Parathyroid adenoma (tissue), 2 donors: ENCODE data around the gene CAPN8.

Source experiments
- H2AFZ ChIP-seq: fragments of 300-600 bp; sonication (generic); one replicate; pipeline ENCODE4 v1.7.0; 2017; ENCODE audit warnings: antibody characterized with exemption, mild to moderate bottlenecking
- H3K27ac ChIP-seq: fragments of 300-600 bp; sonication (generic); one replicate; pipeline ENCODE4 v1.7.0; 2017
- H3K27me3 ChIP-seq: fragments of 300-600 bp; sonication (generic); one replicate; pipeline ENCODE4 v1.7.0; 2017; ENCODE audit warnings: low read length; ENCODE audit not compliant: control insufficient read depth, insufficient read depth
- H3K36me3 ChIP-seq: fragments of 300-600 bp; sonication (generic); one replicate; pipeline ENCODE4 v1.7.0; 2017; ENCODE audit warnings: low read length; ENCODE audit not compliant: control insufficient read depth, insufficient read depth
- H3K4me1 ChIP-seq: fragments of 300-600 bp; sonication (generic); one replicate; pipeline ENCODE4 v1.7.0; 2017; ENCODE audit warnings: control low read depth
- H3K4me2 ChIP-seq: fragments of 300-600 bp; sonication (generic); one replicate; pipeline ENCODE4 v1.7.0; 2017; ENCODE audit warnings: low read length
- H3K4me3 ChIP-seq: fragments of 300-600 bp; sonication (generic); one replicate; pipeline ENCODE4 v1.7.0; 2017; ENCODE audit warnings: low read depth, low read length
- H3K79me2 ChIP-seq: fragments of 300-600 bp; sonication (generic); one replicate; pipeline ENCODE4 v1.7.0; 2017; ENCODE audit warnings: control low read depth
- H3K9ac ChIP-seq: fragments of 300-600 bp; sonication (generic); one replicate; pipeline ENCODE4 v1.7.0; 2017; ENCODE audit warnings: mild to moderate bottlenecking
- H3K9me3 ChIP-seq: fragments of 300-600 bp; sonication (generic); one replicate; pipeline ENCODE4 v1.7.0; 2017; ENCODE audit warnings: low read length; ENCODE audit not compliant: control insufficient read depth
- TF ChIP-seq, protein P1 (sequence below): fragments of 300-600 bp; sonication (generic); IDR thresholded peaks from one replicate; pipeline ENCODE4 v1.7.0; 2017; ENCODE audit warnings: antibody characterized with exemption, mild to moderate bottlenecking
- donor health status: primary hyperparathyroidism.

CAPN8 gene

DNA sequence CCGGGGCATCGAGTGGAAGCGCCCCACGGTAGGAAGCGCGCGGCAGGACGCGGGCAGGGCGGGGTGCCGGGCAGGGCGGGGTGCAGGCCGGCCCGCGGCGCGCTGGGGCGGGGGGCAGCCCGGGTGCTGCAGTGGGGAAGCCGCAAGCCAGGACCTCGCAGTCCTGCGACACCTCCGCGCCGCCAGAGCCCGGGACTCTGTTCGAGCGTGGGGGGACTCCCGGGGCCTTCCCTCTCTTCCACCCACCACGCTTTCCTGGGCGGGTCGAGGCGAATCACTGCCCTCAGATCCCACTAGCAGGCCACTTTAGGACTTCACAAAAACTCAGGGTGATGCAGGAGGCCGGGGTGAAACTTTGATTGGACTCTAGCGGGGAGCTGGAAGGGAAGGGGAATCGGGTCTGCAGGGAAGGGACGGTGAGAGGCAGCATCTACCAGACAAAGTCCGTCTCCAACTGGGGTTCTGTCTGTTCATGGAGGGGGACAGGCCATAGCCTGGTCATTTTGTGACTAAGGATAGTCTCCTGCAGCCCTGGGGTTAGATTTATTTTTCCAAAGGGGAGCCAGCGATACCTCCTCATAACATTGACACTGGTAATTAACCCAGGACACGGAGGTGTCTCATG is 47.5 kb upstream of the CAPN8 start:
- no peaks in the 10 kb centered on the region for H3K36me3 ChIP-seq

DNA sequence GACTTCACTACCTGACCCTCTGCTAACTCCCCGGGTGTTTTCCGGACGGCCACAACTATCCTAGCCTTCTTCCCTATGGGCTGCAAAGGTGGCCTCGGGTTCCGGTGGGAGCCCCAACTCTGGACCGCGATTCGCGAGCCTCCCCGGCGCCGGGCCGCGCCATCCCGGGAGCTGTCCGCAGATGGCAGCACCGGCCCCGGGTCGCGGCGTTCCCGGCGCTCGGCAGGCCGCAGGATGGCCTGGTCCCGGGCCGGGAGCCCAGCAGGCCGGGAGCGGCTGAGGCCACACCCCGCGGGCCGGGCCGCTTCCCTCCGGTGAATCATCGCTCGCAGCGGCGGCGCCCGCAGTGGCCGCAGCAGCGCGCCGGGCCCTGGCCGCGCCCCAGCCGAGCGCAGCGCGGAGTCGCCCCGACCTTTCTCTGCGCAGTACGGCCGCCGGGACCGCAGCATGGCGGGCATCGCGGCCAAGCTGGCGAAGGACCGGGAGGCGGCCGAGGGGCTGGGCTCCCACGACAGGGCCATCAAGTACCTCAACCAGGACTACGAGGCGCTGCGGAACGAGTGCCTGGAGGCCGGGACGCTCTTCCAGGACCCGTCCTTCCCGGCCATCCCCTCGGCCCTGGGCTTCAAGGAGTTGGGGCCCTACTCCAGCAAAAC is 46.8 kb upstream of the CAPN8 start, which contains the start of gene CAPN2:
Gene CAPN2 (plus strand): TSS at position 346 of the 656 bp plus-strand sequence. CDS start 102 bp downstream, at position 448.
- no peaks in the 10 kb centered on the region for H3K27me3 ChIP-seq
- peak within 1 kb of the TSS; percentile 73 for H3K4me3 ChIP-seq
- TF ChIP-seq, protein P1, sequence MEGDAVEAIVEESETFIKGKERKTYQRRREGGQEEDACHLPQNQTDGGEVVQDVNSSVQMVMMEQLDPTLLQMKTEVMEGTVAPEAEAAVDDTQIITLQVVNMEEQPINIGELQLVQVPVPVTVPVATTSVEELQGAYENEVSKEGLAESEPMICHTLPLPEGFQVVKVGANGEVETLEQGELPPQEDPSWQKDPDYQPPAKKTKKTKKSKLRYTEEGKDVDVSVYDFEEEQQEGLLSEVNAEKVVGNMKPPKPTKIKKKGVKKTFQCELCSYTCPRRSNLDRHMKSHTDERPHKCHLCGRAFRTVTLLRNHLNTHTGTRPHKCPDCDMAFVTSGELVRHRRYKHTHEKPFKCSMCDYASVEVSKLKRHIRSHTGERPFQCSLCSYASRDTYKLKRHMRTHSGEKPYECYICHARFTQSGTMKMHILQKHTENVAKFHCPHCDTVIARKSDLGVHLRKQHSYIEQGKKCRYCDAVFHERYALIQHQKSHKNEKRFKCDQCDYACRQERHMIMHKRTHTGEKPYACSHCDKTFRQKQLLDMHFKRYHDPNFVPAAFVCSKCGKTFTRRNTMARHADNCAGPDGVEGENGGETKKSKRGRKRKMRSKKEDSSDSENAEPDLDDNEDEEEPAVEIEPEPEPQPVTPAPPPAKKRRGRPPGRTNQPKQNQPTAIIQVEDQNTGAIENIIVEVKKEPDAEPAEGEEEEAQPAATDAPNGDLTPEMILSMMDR: peak; percentile 60
- no peaks in the 10 kb centered on the region for H3K9me3 ChIP-seq
- peaks cover 14% of the 10 kb centered on the region for H3K4me1 ChIP-seq
- no peaks in the 10 kb centered on the region for H3K36me3 ChIP-seq
- no peak within 1 kb of the TSS for H3K9ac ChIP-seq
- H2AFZ ChIP-seq: peak within 1 kb of the TSS; percentile 88
- H3K4me2 ChIP-seq: peak within 1 kb of the TSS; percentile 86
- H3K79me2 ChIP-seq: no peaks in the 10 kb centered on the region
- peak within 1 kb of the TSS; percentile 78 for H3K27ac ChIP-seq

More for the DNA sequence above, 47.5 kb upstream of the CAPN8 start:
- H2AFZ ChIP-seq: peak overlapping the region; percentile 75
- no peaks in the 10 kb centered on the region for H3K27me3 ChIP-seq
- peak overlapping the region; percentile 73 for H3K4me3 ChIP-seq
- TF ChIP-seq, protein P1: no peak
- H3K4me2 ChIP-seq: peak overlapping the region; percentile 86
- H3K79me2 ChIP-seq: no peaks in the 10 kb centered on the region
- no peaks in the 10 kb centered on the region for H3K9me3 ChIP-seq
- H3K4me1 ChIP-seq: peaks cover 15% of the 10 kb centered on the region
- no peak overlapping the region for H3K9ac ChIP-seq
- H3K27ac ChIP-seq: peak overlapping the region; percentile 78

DNA sequence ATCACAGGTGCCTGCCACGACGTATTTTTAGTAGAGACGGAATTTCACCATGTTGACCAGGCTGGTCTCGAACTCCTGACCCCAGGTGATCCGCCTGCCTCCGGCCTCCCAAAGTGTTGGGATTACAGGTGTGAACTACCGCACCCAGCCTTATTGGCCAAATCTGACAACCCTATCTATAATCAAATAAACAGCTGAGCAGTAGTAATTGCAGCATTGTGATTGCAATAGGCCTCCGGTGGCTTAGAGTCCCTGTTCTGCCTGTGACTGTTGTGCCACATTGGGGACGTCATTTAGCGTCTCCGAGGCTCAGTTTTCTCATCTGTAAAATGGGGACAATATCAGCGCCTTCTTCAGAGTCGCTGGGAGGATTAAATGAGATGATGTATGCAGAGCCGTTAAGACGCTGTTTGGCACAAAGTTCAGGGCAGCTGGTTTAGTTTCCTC is 46.3 kb upstream of the CAPN8 start:
- Histone ChIP-seq H2AFZ (peak overlapping the region; percentile 88), H3K79me2 (no peaks in the 10 kb centered on the region), H3K4me1 (peaks cover 14% of the 10 kb centered on the region), H3K9ac (no peak overlapping the region), H3K9me3 (no peaks in the 10 kb centered on the region), H3K36me3 (no peaks in the 10 kb centered on the region), H3K27me3 (no peaks in the 10 kb centered on the region), H3K27ac (peak overlapping the region; percentile 61), H3K4me3 (no peak overlapping the region), H3K4me2 (peak overlapping the region; percentile 19)
- TF ChIP-seq, protein P1: no peak

DNA sequence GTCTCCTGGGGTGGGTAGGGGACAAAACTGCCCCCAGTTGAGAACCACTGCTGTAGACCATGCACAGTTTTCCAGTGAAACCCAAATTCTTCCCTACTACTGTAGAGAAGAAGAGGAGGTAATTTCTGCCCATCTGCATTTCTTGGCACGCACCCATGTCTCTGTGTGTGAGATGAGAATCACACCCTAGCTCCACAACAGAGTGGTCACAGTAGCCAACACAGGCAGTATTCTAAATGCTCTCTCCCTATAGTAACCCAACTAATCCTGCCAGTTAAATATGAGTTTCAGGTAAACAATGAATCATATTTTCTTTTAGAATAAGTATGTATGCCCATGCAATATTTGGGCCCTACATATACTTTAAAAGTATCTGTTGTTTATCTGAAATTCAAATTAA is 45.7 kb upstream of the CAPN8 start:
- no peak overlapping the region for H2AFZ ChIP-seq
- H3K27me3 ChIP-seq: no peaks in the 10 kb centered on the region
- no peak overlapping the region for H3K4me3 ChIP-seq
- TF ChIP-seq, protein P1: no peak
- no peaks in the 10 kb centered on the region for H3K79me2 ChIP-seq
- H3K27ac ChIP-seq: no peak overlapping the region
- H3K4me2 ChIP-seq: no peak overlapping the region
- H3K4me1 ChIP-seq: peaks cover 18% of the 10 kb centered on the region
- no peak overlapping the region for H3K9ac ChIP-seq
- no peaks in the 10 kb centered on the region for H3K36me3 ChIP-seq
- no peaks in the 10 kb centered on the region for H3K9me3 ChIP-seq
